ENCODE data around the gene TIMP4.
A peak's percentile ranks its signal among the peaks of the same experiment; 100 is the strongest.

TIMP4 gene

GRCh38 chr3:12120374-12121140 lies 38.2 kb downstream of the TIMP4 start:
- H3K9me3 Mint-ChIP-seq = no peaks in the 10 kb centered on the region
- no peak overlapping the region for H3K4me3 Mint-ChIP-seq
- H3K27me3 Mint-ChIP-seq = peaks cover 6 to 11% of the 10 kb centered on the region in 2 donors
- no peak overlapping the region for H3K27ac Mint-ChIP-seq
- DNase-seq (peak; percentile 20), ATAC-seq (replicated peaks) (peak; percentile 86 to 90)
- H3K36me3 Mint-ChIP-seq = no peaks in the 10 kb centered on the region
- peaks cover 7 to 12% of the 10 kb centered on the region in 2 donors for H3K4me1 Mint-ChIP-seq

- H3K27me3 Mint-ChIP-seq = peaks cover 6 to 14% of the 10 kb centered on the region in 2 donors
- H3K4me3 Mint-ChIP-seq = no peak overlapping the region
- no peak overlapping the region for H3K27ac Mint-ChIP-seq
- no peak for ATAC-seq (replicated peaks)
- peaks cover 7 to 12% of the 10 kb centered on the region in 2 donors for H3K4me1 Mint-ChIP-seq
- H3K36me3 Mint-ChIP-seq = no peaks in the 10 kb centered on the region
- no peaks in the 10 kb centered on the region for H3K9me3 Mint-ChIP-seq
- no peak for DNase-seq
Measured at GRCh38 chr3:12117473-12117872, 41.2 kb downstream of the TIMP4 start.

- Mint-ChIP-seq H3K27ac (no peak overlapping the region), H3K4me3 (no peak overlapping the region), H3K27me3 (peaks cover 6 to 14% of the 10 kb centered on the region in 2 donors), H3K36me3 (no peaks in the 10 kb centered on the region), H3K4me1 (peaks cover 7 to 12% of the 10 kb centered on the region in 2 donors), H3K9me3 (no peaks in the 10 kb centered on the region)
- DNase-seq = no peak
- ATAC-seq (replicated peaks) = no peak
Measured at GRCh38 chr3:12116870-12117269, 41.8 kb downstream of the TIMP4 start.

GRCh38 chr3:12115849-12116248 lies 42.9 kb downstream of the TIMP4 start:
- H3K27me3 Mint-ChIP-seq = peaks cover 6 to 24% of the 10 kb centered on the region in 2 donors
- ATAC-seq (replicated peaks) (no peak), DNase-seq (no peak)
- no peaks in the 10 kb centered on the region for H3K36me3 Mint-ChIP-seq
- no peak overlapping the region for H3K4me3 Mint-ChIP-seq
- peaks cover 6 to 7% of the 10 kb centered on the region in 2 donors for H3K9me3 Mint-ChIP-seq
- no peak overlapping the region for H3K27ac Mint-ChIP-seq
- peaks cover 6 to 11% of the 10 kb centered on the region in 2 donors for H3K4me1 Mint-ChIP-seq

- Mint-ChIP-seq H3K4me1 (peaks cover under 1 to 3% of the 10 kb centered on the region in 2 donors), H3K4me3 (no peak overlapping the region), H3K9me3 (peaks cover 14% of the 10 kb centered on the region in 2 donors), H3K36me3 (no peaks in the 10 kb centered on the region), H3K27me3 (peaks cover 6 to 31% of the 10 kb centered on the region in 2 donors), H3K27ac (no peak overlapping the region)
- DNase-seq = no peak
- ATAC-seq (replicated peaks) = no peak
Measured at GRCh38 chr3:12115104-12115503, 43.6 kb downstream of the TIMP4 start.

- H3K27me3 Mint-ChIP-seq = peaks cover 6 to 33% of the 10 kb centered on the region in 2 donors
- H3K36me3 Mint-ChIP-seq = no peaks in the 10 kb centered on the region
- H3K27ac Mint-ChIP-seq = no peak overlapping the region
- H3K4me3 Mint-ChIP-seq = no peak overlapping the region
- H3K4me1 Mint-ChIP-seq = no peaks in the 10 kb centered on the region
- H3K9me3 Mint-ChIP-seq = peaks cover 14% of the 10 kb centered on the region in 2 donors
- DNase-seq (no peak), ATAC-seq (replicated peaks) (no peak)
Measured at GRCh38 chr3:12114251-12114650, 44.5 kb downstream of the TIMP4 start.

GRCh38 chr3:12107071-12107713 lies 51.5 kb downstream of the TIMP4 start:
- Mint-ChIP-seq H3K27ac (no peak overlapping the region), H3K4me3 (no peak overlapping the region), H3K4me1 (no peaks in the 10 kb centered on the region), H3K27me3 (peaks cover 0 to 20% of the 10 kb centered on the region in 2 donors), H3K36me3 (no peaks in the 10 kb centered on the region), H3K9me3 (peaks cover 14% of the 10 kb centered on the region in 2 donors)
- DNase-seq = no peak
- ATAC-seq (replicated peaks) = no peak

Measured in stimulated activated naive B cell treated with anti-CD40 and anti-IgM and Interleukin-4, amounts not matched to agents 10 μg/mL and 1 μg/mL and 100 μg/mL, for 72 hours (primary cell).